Brain microvascular endothelial cell (primary cell): ENCODE results near the gene CACNG1.
"Not testable (repeated sequence)": the region's sequence is repeated elsewhere in the genome, so short reads cannot be mapped to it uniquely, and the experiment has no call there.

Experiments
- DNase-seq: peaks from one replicate; pipeline ENCODE4 v3.0.0-alpha.2; 2020
- H3K27ac ChIP-seq: fragments of 250-450 bp; sonication (Bioruptor Pico); 2 replicates; pipeline ENCODE4 v1.5.1; 2020; ENCODE audit warnings: mild to moderate bottlenecking, moderate library complexity
- H3K27me3 ChIP-seq: fragments of 250-450 bp; sonication (Bioruptor Pico); replicated peaks from 2 replicates; pipeline ENCODE4 v1.5.1; 2020; ENCODE audit warnings: mild to moderate bottlenecking
- H3K36me3 ChIP-seq: fragments of 250-450 bp; sonication (Bioruptor Pico); replicated peaks from 2 replicates; pipeline ENCODE4 v1.5.1; 2020; ENCODE audit warnings: mild to moderate bottlenecking
- H3K4me3 ChIP-seq: 2 replicates; pipeline ENCODE4 v1.5.1; 2011; ENCODE audit warnings: low read depth, mild to moderate bottlenecking, control low read depth, low read length, moderate library complexity
- in situ Hi-C: cut with HindIII; loops from 2 replicates; pipeline ENCODE4 v1.10.0; 2017; ENCODE audit warnings: low sequenced_read_pairs, low pct_ligation_motif_present
- TF ChIP-seq, protein P1 (sequence below): IDR thresholded peaks from 2 replicates; pipeline ENCODE4 v1.5.1; 2011; ENCODE audit warnings: low read depth, mild to moderate bottlenecking, moderate library complexity, low read length, control low read depth, inconsistent platforms; ENCODE audit errors: missing control alignments

The CACNG1 gene

DNA sequence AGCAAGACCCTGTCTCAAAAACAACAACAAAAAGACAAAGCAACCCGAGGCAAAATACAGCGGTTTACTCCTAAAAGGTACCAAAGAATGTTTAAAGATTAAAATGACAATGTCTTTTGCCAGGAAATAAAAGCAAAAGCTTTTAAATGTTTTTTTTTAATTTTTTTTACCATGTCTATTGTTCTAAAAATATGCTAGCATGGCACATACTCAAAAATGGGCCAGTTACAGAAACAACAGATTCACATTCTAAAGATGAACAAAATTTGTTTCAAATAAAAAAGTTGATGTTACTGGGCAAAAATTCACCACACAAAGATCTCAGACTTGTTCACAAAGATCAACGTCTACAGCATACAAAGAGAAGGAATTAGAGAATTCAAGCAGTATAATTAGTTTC lies 41.1 kb downstream of the CACNG1 start:
- Histone ChIP-seq H3K36me3 (peaks cover 13% of the 10 kb centered on the region), H3K27ac (no peak overlapping the region), H3K27me3 (no peaks in the 10 kb centered on the region), H3K4me3 (no peak overlapping the region)
- no peak for DNase-seq
- in situ Hi-C loops, result no loop called here
- TF ChIP-seq, protein P1, sequence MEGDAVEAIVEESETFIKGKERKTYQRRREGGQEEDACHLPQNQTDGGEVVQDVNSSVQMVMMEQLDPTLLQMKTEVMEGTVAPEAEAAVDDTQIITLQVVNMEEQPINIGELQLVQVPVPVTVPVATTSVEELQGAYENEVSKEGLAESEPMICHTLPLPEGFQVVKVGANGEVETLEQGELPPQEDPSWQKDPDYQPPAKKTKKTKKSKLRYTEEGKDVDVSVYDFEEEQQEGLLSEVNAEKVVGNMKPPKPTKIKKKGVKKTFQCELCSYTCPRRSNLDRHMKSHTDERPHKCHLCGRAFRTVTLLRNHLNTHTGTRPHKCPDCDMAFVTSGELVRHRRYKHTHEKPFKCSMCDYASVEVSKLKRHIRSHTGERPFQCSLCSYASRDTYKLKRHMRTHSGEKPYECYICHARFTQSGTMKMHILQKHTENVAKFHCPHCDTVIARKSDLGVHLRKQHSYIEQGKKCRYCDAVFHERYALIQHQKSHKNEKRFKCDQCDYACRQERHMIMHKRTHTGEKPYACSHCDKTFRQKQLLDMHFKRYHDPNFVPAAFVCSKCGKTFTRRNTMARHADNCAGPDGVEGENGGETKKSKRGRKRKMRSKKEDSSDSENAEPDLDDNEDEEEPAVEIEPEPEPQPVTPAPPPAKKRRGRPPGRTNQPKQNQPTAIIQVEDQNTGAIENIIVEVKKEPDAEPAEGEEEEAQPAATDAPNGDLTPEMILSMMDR, result no peak

DNA sequence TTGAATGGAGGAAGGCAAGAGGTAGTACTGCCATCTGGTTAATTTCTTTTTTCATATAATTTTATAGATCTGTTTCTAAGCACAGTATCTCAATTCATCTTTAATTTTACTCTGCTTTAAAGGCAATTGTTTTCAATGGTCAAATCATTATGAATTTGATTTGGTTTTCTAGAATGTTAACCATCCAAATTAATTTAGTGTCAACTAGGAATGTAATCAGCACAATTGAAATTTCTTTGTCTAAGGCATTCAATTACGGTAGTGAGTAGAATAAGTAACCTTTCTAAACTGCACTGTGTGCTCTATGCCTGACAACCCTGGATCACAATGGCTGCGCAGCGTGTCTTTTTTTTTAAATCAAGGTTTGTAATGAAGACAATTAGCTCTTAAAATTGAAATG lies 44.3 kb downstream of the CACNG1 start:
- TF ChIP-seq, protein P1, result no peak
- Histone ChIP-seq H3K27me3 (no peaks in the 10 kb centered on the region), H3K4me3 (no peak overlapping the region), H3K27ac (no peak overlapping the region), H3K36me3 (peaks cover 13% of the 10 kb centered on the region)
- in situ Hi-C loops, result no loop called here
- DNase-seq, result no peak

DNA sequence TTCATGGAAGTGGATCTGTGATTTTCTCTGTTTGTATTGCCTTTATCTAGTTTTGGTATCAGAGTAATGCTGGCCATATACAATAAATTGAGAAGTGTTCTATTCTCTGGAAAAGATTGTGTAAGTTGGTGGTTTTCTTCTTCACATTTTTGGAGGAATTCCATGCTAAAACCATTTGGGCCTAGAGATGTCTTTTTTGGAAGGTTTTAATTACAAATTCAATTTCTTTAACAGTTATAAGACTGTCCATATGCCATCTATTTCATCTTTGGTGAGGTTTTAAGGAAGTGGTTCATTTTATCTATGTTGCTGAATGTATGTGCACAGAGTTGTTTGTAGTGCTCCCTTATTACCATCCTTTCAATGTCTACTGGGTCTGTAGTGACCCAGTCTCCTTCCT lies 46.0 kb downstream of the CACNG1 start:
- no peak for DNase-seq
- no peak overlapping the region for H3K4me3 ChIP-seq
- in situ Hi-C loops, result no loop called here
- peaks cover 7% of the 10 kb centered on the region for H3K36me3 ChIP-seq
- no peak overlapping the region for H3K27ac ChIP-seq
- TF ChIP-seq, protein P1, result no peak
- H3K27me3 ChIP-seq, result no peaks in the 10 kb centered on the region

DNA sequence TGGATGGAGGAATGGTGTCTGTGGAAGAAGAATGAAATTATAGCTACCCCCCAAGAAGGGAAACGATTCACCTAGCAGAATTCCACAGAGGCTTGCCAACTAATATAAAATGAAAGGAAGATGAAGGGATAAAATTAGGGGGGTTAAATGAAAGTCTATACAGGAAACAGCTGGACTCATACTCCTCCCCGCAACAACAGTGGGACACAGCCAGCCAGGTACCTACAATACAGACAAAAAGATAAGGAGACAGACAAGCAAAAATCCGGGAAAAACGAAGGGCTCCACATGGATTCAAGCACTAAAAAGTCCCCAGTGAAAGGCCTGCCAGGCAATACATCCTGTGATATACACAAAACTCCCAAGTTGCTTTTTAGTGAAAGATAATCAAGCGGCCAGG lies 47.9 kb downstream of the CACNG1 start:
- no peak overlapping the region for H3K4me3 ChIP-seq
- in situ Hi-C loops, result no loop called here
- no peaks in the 10 kb centered on the region for H3K36me3 ChIP-seq
- H3K27me3 ChIP-seq, result no peaks in the 10 kb centered on the region
- DNase-seq, result no peak
- TF ChIP-seq, protein P1, result no peak
- no peak overlapping the region for H3K27ac ChIP-seq

DNA sequence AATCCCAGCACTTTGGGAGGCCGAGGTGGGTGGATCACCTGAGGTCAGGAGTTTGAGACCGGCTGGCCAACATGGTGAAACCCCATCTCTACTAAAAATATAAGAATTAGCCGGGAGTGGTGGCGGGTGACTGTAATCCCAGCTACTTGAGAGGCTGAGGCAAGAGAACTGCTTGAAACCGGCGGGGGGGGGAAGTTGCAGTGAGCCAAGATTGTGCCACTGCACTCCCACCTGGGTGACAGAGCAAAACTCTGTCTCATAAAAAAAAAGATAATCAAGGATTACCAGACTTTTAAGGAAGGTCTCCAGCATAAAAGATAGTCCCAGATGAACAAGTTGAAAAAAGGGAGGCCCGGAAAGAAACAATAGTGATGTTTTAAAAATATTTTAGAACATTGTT lies 48.4 kb downstream of the CACNG1 start:
- H3K4me3 ChIP-seq, H3K27me3 ChIP-seq, H3K27ac ChIP-seq, in situ Hi-C loops, H3K36me3 ChIP-seq, DNase-seq: not testable (repeated sequence)

DNA sequence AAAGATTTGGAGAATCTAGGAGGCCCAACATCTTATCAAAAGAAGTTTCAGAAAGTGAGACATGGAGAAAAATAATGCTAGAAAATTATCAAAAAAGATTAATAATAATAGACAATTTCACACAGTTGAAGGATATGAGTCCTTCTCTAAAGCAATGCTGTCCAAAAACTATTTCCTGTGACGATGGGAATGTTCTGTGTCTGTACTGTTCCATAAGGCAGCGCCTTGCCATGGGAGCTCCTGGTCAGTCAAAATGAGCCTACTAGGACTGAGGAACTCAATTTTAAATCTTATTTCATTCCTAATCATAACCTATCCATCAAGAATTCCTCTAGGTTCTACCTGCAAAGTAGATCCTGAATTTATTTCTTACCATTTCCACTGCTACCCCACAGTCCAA lies 49.0 kb downstream of the CACNG1 start:
- no peak overlapping the region for H3K27ac ChIP-seq
- in situ Hi-C loops, result no loop called here
- H3K4me3 ChIP-seq, result no peak overlapping the region
- DNase-seq, result no peak
- H3K27me3 ChIP-seq, result no peaks in the 10 kb centered on the region
- TF ChIP-seq, protein P1, result no peak
- no peaks in the 10 kb centered on the region for H3K36me3 ChIP-seq

DNA sequence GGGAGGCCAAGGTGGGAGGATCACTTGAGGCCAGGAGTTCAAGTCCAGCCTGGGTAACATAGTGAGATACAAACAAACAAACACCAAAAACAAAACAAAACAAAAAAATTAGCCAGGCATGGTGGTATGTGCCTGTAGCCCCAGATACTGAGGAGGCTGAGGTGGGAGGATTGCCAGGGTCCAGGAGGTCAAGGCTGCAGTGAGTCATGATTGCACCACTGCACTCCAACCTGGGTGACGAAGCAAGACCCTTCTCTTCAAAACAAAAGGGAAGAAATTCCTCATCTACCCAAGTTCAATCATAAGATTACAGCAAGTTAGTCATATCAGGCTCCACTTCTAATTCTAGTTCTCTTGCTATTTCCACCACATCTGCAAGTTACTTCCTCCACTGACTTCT lies 50.9 kb downstream of the CACNG1 start:
- H3K36me3 ChIP-seq, in situ Hi-C loops, H3K27me3 ChIP-seq, H3K4me3 ChIP-seq: not testable (repeated sequence)
- H3K27ac ChIP-seq, result peak overlapping the region; percentile 66
- DNase-seq, result peak; percentile 84
